HT-29 (cell line): Measurements from ENCODE around the gene AGPS. TPM values are rescaled to one million over a fixed set of nuclear protein-coding genes. Genes with fewer than 3 reads are reported as not detected.
"Not testable (repeated sequence)": the region's sequence is repeated elsewhere in the genome, so short reads cannot be mapped to it uniquely, and the experiment has no call there.

ENCODE experiments used
- DNase-seq: peaks from one replicate; pipeline ENCODE4 v3.0.0-alpha.2; 2015; ENCODE audit warnings: low spot score
- total RNA-seq: library from RNA; depleted of rRNA; stranded (reverse); fragments of >200 nt; shearing (Covaris generic); gene quantifications from 2 replicates; pipeline ENCODE4 v1.2.3, GENCODE V29; 2014

Gene AGPS
- total RNA-seq, 1 experiment from 2014 or later = 121 TPM

GRCh38 chr2:177471990-177472389 lies 79.4 kb downstream of the AGPS start:
- no peak for DNase-seq

DNA sequence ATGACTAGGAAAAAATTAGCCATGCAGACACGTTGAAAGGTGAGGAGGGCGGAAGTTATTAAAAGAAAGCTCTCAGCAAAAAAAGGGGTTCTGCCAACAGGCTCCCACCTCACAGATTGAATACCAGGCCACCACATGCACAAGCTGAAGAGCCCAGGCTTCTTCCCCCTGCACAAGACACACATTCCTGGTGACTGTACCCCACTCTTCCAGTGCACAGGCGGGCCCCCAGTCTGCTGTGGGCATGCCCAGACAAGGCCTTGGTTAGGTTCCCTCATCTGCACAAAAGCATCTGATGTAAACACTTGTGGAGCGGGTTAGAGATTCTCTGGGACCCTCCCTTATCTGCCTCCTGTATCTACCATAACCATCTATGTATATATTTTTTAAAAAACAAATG lies 81.7 kb downstream of the AGPS start:
- DNase-seq = no peak

- no peak for DNase-seq
Measured at GRCh38 chr2:177474998-177475397, 82.4 kb downstream of the AGPS start.

DNA sequence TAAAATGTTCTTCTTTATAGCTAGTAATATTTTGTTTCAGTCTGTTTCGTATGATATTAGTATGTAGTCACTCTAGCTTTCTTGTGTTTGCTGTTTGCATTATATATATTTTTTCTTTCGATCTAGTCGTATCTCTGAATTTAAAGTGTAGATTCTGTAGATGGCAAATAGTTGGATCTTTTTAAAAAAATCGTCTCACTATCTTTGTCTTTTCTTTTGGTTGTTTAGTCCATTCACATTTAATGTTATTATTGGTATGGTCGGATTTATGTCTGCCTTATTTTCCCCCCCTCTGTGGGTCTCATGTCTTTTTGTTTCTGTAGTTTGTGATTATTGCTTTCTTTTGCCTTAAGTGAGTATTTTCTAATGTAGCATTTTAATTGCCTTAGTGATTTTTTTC lies 84.3 kb downstream of the AGPS start:
- DNase-seq = no peak

DNA sequence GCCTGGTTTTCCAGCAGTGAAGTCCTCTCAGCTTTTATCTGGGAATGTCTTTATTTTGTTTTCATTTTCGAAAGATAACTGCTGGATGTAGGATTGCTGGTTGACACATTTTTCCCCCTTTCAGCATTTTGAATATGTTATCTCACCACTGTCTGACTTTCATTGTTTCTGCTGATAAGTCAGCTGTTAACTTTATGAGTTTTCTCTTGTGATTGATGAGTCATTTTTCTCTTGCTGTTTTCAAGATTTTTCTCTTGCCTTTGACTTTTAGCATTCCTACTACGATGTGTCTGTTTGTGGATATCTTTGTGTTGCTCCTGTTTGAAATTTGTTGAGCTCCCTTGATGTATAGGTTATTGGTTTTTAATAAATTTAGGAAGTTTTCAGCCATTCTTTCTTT lies 85.5 kb downstream of the AGPS start:
- DNase-seq = no peak

DNA sequence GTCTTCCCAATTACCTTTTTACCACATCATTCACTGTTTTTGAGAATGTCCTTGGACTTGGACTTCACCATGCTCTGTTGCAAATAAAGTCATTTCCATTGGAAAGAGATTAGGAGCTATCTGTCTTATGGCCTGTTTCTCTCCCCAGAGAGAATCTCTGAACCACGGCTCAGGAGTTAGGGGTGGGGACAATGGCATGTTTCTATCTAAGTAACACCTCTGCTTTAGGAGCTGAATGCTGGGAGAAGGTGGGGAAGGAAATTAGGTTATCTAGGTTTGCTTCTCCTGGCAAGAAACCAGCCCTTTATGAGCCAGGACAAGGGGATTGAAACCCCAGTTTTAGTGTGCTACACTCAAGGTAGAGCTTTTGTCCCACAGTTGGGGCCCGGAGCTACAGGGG lies 86.3 kb downstream of the AGPS start:
- DNase-seq = no peak

GRCh38 chr2:177482195-177482594 lies 89.6 kb downstream of the AGPS start:
- no peak for DNase-seq

DNA sequence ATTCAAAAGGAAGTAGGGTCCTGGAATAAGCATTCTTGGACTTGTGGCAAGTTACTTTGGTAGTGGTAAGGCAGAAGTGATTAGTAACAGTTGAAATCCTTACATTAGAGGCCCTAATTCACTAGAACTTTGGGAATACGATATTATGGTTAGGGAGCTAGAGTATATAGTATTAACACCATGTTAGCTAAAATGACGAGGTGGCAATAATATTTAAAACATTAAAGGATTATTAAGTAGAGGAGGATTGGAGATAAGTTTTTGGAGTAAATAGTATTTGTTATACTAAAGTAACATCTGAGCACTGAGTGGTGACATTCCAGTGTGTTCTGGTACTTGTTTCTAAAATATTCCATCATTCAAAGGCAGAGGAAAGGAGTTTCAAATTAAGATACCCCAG lies 91.0 kb downstream of the AGPS start:
- no peak for DNase-seq

GRCh38 chr2:177484180-177484795 lies 91.7 kb downstream of the AGPS start:
- no peak for DNase-seq

- not testable (repeated sequence) for DNase-seq
Measured at GRCh38 chr2:177485657-177486056, 93.1 kb downstream of the AGPS start.

DNA sequence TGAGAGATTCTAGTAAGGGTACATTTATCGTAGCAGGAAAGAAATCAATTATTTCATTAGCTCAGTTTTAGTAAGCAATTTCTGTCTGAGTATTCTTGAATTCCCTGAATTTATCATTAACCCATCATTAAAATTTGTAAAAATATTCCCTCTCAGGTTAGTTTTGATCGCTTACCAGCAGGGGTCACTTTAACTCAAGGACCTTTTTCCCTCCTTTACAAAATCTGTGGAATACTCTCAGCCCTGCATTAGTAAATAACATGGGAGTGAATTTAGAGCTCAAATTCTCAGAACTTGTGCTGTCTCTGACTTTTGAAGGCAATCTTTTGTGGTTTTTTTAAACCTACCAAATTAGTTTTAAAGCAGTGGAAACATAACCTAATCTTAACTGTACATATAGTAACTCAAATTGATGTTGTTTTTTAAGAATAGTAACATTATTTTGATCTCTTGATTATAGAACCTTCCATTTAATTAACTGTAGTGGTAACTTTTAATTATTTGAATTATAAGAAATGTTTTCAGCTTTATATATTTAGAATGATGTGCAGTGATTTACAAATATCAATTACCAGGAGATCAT lies 97.2 kb downstream of the AGPS start:
- DNase-seq = peak; percentile 54

DNA sequence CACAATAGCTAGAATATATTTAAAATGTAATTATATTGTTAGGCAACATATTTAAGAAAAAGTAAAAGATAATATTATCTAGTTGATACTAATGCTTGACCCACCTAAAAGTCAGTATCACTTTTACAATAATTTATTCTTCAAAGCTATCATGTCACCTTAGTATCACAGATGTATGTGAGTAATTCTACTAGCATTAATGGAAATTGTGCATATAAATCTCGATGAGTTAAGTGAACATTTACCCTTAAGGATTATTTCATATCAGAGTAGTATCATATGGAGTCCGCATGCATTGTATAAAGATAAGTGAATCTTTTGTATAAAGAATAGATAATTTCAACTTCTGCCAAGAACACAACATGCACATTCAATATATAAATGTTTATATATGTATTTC lies 103.4 kb downstream of the AGPS start:
- no peak for DNase-seq

- no peak for DNase-seq
Measured at GRCh38 chr2:177496921-177497320, 104.3 kb downstream of the AGPS start.

DNA sequence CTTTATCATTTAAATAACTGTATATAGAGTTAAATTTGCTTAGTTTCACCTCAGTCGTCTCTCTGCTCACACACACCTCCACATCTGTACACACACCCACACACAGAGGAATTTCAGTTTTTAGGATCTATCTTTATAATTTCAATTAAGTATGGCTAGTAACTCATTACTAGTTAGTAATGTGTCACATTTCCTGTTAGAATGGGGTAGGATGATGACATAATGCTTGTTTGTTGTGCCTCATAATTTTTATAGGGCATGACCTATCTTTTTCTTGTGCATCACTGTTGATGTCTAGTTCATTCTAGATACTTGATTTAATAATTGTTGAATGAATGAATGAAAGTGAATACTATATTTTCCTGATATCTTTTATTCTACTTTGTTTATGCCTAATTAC lies 108.6 kb downstream of the AGPS start:
- DNase-seq = no peak

DNA sequence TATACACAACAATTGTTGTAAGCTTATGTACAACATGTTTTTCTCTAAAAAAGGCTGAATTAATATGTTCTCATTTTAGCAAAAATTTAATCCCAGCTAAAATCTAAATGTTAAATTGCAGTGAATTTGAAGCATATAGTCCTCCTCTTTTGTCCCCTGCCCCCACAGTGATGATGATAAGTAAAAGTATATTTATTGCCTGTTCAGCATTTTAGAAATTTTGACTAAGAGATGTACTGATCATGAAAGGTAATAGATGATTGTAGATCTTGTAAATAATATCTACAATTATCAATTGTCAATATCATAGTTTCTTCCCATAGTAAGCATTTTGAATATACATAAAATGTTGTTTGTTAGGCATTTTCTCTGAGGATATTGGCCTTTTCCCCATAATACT lies 113.9 kb downstream of the AGPS start:
- DNase-seq = no peak

GRCh38 chr2:177506998-177507397 lies 114.4 kb downstream of the AGPS start:
- no peak for DNase-seq

DNA sequence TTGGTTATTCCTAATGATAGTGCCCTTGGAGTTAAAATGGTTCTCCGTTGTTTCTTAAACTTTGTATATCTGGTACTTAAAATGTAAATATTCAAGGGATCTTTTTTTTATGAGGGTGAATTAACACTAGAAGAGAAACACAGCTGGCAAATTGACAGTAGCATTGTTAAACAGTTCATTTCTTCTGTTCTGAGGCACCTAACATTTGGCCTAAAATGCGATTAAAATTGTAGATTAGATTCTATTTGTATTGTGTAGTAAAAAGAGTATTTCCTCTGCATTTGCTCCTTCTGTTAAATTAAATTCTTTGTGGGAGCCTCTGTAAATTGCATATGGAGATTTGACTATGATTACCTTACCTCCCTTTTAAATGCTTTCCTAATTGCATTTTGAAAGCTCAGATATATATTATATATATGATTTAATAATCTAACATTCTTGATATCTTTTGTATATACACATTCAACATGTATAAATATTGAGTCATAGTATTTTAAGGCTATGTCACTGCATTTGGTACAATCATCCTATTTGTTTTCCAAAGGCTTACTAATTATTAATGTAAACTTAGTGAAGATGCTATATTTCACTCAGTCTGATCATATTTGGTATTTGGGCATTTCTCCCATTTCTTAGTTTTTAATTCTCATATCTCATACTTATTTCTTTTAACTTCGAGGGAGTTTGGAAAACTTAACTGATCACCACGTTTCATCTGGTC lies 124.4 kb downstream of the AGPS start:
- DNase-seq = no peak

DNA sequence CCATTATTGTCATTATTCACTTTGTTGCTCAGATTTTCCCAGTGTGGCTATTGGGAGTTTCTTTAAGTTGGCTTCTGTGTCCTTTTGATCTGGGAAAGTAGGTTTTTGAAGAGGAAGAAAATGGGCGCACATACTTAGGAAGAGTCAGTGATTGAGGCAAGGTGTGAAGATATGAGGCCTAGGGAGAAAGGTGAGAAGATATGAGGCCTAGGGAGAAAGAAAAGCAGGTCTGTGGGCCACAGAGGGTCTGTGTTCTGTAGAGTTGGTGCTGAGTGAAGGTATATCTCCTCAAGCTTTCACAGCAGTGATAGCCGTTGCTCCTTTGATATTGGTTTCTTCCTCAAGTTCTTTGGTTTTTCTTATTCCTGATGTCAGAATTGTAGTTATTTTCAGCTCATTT lies 126.2 kb downstream of the AGPS start:
- no peak for DNase-seq

DNA sequence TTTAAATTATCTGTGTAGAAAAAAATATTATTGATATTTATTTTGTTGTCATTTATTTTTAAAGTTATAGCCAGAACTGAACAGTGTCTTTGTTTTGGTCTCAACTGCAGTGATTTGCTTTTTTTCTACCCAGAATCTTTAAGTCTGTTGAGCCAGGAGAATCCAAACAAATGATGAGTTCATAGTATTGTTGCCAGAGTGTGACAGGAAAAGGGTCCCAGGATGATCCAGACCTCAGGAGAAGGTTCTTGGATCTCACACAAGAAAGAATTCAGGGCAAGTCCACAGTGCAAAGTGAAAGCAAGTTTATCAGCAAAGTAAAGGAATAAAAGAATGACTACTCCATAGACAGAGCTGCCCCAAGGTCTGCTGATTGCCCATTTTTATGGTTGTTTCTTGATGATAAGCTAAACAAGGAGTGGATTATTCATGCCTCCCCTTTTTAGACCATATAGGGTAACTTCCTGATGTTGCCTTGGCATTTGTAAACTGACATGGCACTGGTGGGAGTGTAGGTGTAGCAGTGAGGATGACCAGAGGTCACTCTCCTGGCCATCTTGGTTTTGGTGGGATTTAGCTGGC lies 127.1 kb downstream of the AGPS start:
- DNase-seq = no peak

DNA sequence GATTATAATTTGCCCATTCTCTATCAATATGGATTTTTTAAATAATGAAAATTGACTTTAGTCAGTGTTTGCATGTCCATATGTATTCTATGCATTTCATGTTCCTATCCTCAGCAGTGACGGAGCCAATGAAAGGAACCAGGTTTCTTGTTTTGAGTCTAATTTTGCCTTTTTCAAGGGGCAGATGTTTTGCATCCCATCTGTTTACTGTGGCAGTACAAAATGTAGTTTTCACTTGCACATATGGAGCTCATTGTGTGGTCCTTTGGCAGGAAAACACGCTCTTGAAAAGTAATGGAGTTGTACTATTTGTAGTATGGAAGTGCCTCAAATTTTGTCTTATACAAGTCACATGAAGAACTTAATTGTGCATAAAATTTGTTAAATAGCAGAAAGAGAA lies 127.8 kb downstream of the AGPS start:
- no peak for DNase-seq

DNA sequence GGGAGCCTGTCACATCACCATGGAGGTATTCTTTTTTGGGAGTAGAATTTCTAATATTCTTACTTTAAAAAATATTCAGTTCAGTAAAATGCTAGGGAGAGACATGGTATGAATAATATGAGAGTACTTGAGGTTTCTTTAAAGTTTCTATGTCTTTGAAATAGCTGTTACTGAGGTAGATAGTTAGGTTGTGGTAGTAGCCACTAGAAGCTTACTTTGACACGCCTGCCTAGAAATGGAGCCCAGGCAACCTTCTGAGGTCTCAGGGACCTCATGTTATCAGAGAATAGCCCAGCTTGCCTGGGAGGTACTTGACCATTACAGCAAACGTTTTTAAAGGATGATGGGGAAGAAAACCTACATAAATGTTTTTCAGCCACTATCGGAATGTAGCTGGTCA lies 131.2 kb downstream of the AGPS start:
- DNase-seq = no peak

DNA sequence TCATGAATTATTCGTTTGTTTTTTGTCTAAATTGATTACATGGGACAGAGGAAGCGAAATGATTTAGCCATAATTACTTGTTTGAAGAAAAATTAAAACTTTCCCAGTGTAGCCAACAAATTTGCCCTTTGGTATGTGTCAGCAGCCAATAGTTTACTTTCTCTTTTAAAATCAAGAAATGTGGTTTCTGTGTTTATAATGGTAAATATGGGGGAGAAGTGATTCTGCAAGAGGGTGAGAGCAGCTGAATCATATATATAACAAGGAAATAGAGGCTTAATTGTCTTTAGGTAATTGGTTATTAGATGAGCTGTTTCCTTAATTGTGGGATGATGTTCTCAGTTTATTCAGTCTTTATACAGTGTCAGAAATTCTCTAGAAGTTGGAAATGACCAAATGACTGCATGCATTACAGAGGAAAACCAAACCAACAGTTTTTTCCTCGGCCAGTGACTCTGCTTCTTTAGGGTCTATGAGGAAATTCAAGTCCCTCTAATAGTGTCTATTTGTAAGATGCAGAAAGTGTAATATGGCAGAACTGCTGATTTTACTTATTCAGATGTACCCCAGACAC lies 132.9 kb downstream of the AGPS start:
- DNase-seq = no peak
